Right renal pelvis (tissue), 4 donors: ENCODE results near the gene TP73. TPM values are rescaled to one million over a fixed set of nuclear protein-coding genes. Genes with fewer than 3 reads are reported as not detected.

ENCODE experiments used
- DNase-seq, 4 donors: peaks; one replicate each; pipeline ENCODE4 v3.0.0-alpha.2; 2013; ENCODE audit warnings: low read depth in 4 of 4, low spot score in 3 of 4, missing footprints in 1 of 4
- polyA plus RNA-seq, 4 donors: library from polyadenylated mRNA; unstranded; fragments of 120-200 nt; gene quantifications; one replicate each; pipeline ENCODE4 v1.2.1, GENCODE V29; 2013; ENCODE audit not compliant: insufficient read length in 4 of 4

The TP73 gene
- polyA plus RNA-seq, 4 donors, result 0.55 to 0.70 (median 0.62) TPM

DNA sequence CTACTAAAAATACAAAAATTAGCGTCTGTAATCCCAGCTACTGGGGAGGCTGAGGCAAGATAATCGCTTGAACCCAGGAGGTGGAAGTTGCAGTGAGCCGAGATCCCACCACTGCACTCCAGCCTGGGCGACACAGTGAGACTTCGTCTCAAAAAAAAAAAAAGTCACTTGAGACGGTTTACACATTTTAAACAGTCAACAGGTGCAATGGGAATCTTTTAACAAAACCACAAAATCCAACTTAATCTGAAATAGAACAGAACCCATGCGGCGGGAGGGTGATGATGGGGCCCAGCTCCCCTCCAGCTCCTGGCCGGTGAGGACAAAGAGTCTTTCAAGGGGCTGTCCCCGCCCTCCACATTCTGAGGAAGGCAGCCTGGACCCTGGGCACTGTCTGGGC, 48.3 kb downstream of the TP73 start:
- no peak for DNase-seq

DNA sequence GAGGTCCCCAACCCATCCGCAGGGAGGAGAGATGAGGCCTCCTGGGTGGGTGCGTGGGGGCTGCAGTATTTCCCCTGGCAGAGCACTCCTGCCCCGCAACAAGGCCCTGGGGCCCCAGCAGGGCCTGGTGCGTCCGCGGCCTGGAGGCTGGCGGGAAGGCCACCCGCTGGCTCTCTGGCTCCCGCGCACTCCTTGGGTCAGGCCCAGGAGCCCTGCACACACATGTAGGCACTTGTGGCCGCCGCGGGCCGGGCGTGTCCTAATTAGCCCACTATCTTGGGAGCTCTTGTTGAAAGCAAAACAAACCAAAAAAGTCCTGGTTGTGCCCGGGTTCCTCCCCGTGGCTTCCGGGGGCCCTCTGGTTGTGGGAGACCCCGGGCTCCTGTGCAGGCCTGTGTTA, 50.2 kb downstream of the TP73 start:
- no peak for DNase-seq

DNA sequence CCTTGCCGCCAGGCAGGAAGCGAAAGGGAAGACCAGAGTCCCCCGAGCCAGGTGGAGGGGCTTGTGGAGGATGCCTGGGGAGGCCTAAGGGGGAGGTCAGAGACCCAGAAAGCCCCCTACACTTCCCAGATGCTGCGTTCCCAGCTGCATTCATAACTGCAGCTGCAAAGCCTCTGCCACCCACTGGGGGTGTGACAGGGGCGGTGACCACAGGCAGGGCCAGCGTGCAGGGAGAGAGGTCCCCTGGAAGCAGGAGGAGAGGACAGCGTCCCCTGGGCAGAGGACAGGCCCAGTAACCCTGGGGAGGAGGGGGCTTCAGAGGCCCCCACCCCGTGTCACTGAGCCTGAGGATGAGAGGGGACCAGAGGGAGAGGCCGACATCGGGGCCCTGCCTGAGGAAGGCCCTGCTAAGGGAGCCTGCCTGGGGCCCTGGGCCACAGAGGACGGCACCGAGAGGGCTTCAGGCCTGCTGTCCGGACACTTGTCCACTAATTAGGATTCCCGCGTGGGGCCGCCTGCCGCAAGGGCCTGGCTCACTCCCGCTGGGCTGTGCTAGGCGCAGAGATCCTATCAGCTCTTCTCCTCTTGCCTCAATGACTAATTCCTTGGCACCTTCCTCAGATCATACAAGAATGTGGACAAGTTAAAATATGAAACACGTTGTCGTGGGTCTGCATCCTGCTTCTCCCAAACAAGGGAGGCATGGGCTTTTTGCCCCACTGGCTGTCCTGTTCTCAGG, 50.8 kb downstream of the TP73 start:
- no peak for DNase-seq

DNA sequence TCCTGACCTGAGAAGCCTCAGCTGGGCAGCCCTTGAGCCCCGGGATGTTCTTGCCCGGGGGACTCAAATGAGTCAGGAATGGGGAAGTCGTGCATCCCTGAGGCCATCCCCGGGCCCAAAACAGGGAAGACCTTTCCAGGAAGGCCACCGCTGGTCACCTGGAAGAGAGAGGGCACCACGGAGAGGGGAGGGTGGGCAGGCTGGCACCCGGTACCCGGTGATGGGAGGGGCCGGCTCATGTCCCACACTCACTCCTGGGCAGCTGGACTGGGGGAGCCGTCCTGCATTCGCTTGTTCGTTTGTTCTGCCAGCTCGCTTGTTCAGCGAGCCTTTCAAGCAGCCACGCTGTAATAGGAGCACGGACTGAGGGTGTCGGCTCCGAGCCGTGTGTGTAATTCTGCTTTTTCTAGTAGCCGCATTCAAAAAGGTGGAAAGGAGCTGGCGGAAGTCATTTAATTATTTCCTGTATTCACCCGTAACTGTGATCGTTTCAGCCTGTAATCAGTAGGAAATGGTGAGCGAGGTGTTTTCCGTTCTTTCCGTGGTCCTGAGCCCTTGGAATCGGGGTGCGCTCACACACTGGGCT, 51.6 kb downstream of the TP73 start:
- no peak for DNase-seq

DNA sequence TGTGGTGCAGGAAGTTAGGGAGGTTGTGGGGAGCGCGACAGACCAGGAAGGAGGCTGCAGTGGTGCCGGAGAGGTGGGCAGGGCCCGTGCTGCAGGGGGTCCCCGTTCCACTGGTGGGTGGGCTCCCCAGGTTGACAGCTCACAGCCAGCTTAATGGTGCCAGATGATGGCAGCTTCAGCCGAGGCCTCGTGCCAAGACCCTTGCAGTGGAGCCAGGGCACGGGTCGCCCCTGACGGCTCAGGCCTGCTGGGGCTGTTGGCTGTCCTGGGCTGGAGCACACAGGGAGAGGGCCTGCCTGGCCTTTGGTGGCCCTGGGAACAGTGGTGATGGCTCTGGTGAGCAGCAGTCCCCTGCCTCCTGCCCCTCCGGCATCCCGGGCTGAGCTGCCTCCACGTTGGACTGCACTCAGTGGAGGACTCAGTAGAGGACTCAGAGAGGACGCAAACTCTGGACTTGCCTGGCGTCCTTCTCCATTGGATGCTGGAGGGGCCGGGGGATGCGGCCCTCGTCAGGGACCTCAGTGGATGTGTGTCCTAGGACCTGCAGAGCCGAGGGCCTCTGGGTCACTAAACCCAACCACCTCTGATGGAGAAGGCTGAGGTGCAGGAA, 53.1 kb downstream of the TP73 start:
- no peak for DNase-seq

DNA sequence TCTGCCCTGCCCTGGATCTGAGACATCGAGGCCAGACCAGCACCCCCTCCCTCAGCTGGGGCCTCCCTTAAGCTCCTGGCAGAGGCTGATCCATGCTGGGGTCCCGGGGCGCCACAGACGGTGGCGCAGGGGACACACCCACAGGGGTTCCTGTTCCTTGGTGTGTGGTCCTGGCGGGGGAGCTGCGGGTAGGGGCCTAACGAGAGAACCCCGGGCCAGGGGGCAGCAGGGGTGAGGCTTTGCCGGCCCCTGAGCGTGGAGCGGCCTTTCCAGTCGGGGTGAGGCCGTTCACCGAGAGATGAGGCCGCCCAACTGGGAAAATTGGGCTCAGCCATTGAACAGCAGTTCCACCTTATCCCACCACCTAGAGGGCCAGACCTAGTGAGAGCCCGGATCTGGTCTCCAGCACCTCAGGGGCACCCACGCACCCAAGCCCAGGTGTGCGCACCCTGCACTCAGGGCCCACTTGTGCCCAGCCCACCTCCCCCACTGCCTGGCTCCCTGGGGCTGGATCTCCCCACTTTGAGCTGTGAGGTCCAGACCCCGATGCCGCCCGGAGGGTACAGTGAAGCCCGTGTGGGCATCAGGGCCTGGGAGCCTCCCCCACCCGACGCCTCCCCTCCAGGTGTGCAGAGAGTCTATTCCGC, 54.5 kb downstream of the TP73 start:
- DNase-seq, result no peak

DNA sequence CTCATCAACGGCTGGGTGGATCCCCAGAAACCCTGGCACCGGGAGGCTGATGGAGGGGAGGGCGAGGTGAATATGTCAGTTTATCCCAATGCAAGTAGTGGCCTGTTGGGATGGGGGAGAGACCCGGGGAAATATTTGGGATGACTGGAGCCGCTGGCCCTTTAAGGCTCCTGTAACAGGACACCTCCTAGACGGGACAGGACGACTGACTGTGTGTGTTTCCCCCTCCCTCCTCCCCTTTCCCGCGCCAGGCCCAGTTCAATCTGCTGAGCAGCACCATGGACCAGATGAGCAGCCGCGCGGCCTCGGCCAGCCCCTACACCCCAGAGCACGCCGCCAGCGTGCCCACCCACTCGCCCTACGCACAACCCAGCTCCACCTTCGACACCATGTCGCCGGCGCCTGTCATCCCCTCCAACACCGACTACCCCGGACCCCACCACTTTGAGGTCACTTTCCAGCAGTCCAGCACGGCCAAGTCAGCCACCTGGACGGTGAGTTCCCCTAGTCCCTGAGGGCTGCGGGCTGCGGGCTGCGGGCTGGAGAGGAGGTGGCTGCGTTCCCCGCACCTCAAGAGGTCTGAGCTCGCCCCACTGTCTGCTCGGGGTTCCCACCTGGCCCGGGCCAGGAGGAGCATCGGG, 55.1 kb downstream of the TP73 start:
- no peak for DNase-seq

DNA sequence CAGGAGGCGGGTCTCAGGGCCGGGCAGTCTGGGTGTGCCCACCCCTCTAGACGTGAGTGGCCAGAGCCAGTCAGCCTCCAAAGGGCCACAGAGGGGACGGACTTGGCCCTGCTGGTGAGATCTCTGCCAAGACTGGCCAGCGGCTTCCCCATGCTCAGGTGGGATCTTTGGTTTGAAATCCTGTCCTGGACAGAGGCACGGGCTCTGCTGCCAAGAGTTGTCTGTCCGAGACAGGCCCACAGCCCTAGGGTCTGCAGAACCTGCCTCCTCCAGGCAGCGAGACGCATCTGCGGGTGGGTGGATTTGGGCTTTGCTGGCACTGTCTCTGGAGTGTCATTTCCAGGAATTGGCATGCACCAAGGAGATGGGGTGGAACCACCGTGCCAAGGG, 55.6 kb downstream of the TP73 start:
- DNase-seq, result no peak

DNA sequence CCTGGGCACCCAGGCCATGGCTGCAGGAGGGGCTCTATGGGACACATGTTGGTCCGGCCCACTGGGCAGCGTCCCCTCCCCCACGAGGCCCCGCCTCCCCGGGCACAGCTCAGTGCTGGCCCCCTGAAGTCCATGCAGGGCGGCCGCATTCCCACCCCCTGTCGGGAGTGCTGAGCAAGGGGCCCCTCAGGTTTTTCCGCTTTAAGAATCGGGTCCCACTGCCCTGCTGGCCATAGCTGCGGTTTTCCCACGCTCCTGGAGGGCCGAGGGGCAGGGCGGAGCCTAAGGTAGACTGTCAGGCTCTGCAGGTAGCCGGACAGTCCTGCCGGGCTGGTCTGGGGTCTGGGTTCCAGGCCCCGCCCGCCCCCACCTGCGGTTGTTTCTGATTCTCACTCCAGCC, 56.5 kb downstream of the TP73 start:
- DNase-seq, result no peak

DNA sequence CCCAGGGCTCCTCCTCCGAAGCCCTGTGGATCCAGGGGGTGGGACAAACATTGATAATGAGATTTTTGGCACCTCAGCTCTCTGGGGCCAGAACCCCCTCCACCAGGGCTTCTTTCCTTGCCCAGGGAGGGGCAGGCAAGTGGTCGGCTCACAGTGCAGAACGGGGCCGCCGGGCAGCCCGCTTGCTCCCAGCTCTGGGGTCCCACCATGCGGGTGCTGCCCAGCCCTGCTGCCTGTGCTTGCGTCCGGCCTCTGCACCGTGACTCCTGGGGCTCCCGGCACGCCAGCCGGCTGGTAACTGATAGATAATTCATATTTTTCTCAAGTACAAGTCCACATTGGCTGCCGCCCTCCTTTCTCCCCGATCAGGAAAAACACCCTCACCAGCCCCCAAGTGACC, 57.9 kb downstream of the TP73 start:
- DNase-seq, result no peak

DNA sequence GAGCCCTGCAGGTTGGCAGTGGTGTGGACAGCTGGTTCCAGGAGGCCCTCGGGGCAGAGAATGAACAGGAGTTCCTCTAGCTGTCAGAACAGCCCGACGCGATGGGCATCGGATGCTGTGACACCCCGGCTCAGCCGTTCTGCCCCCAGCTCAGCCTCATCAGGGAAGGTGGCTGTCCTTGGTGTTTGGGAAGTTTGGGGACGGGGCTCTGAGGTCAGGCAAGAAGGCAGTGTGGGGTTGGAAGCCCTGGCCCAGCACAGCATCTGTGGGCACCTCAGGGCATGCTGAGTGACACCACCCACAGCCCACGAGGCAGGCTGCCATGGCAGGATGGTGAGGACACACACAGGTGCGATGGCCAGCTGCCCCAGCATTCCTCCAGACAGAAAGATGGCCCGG, 59.1 kb downstream of the TP73 start:
- no peak for DNase-seq

DNA sequence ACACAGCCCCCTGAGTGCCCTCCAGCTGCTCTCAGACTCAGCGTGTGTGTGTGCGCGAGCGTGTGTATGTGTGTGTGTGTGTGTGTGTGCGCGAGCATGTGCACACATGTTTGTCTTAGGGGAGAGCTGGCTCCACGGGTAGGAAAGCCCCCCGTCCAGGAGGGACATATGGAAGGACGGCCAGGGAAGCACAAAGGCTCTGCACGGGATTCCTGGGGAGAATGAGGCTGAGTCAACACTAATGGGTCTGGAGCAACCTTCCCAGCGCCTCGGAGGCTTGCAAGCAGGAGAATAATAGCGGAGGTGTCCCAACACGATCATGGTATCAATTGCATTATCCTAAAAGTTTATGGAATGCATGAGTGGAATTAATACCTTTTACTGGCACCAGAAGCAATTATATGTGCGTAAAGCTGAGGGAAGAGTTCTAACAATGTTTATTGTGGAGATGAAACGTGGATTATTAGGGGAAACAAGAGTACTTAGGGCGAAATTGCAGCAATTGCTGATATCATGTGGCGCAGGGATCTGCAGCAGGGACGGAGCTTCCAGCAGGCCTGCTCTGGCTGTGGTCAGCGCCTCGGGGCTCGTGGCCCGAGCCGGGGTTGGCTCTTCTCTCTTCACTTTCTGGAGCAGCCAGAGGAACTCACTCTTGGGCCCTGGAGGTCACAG, 59.6 kb downstream of the TP73 start:
- DNase-seq, result no peak

DNA sequence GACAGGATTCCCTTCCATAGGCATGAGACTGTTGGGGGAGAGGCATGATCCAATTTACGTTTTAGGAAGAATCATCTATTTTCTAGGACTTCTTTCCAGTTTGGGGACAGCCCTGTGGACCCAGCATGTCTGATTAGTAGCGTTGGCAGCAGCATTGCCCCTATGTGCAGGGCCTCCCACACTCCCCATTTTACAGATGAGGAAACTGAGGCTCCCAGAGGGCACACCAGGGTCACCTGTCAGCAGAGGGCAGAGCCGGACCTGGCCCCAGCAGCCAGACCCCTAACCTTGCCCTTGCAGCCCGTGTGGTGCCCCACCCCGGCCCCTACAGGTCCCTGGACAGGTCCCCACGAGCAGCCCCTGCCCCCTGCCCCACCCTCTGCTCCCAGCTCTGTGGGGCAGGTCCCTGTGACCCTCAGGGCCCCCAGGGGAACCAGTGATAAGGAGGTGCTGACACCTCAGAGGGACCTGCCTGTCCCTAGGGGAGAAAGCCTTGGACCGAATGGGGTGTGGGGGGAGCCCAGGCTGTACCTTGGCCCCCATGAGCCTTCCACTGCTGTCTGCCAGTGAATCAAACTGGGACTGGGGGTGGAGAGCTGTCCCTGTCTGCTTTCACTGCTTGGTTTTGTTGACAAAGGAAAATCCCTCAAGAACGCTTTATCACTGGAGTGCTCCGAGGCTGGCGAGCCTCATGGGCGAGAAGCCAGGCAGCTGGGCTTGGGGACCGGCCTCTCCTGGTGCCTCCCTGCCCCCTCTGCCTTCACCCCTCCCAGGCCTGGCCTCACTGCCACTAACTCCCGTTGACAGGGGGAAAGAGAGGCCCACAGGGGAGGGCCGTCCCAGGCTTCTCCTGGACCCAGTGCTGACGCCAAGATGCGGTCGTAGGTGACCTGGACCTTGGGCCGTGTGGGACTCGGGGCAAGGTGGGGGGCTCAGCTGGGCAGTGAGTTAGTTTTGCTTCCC, 60.5 kb downstream of the TP73 start:
- DNase-seq, result no peak

DNA sequence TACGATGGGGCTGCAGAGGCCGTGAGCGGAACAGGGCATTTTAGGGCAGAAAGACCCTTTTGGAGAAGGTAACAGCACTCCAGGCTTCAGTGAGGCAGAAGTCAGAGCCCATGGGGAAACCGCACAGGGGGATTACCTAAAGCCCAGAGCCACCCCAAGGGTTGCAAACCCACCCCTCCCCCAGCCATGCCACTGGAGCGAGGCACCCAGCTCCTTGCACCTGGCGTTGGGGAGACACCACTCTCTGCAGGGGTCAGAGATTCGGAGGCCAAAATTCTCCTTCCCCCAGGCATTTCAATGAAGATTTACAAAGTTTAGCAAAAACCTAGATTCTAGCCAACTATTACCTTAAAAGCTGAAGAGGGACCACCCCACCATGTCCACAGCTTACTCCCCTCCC, 61.5 kb downstream of the TP73 start:
- DNase-seq, result no peak

DNA sequence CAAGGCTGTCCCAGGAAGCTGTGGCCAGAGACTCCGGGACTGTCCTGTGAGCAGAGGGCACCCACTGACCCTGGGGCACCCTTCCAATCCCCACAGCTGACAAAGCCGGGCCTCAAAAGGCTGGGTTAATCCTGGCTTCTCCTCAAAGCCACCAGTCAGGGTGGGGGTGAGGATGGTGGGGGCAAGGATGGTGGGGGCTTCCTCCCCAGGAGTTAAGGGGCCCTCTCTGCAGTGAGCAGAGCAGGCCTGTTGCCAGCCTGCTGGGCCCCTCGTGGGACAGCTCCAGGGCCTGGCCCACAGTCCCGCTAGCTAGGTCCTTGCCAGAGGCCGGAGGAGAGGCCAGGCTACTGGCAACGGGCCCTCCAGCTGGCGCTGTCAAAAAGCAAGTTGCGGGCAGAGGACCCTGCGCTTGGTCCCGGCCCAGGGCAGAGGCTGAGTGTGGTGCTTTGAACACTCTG, 62.0 kb downstream of the TP73 start:
- DNase-seq, result no peak

DNA sequence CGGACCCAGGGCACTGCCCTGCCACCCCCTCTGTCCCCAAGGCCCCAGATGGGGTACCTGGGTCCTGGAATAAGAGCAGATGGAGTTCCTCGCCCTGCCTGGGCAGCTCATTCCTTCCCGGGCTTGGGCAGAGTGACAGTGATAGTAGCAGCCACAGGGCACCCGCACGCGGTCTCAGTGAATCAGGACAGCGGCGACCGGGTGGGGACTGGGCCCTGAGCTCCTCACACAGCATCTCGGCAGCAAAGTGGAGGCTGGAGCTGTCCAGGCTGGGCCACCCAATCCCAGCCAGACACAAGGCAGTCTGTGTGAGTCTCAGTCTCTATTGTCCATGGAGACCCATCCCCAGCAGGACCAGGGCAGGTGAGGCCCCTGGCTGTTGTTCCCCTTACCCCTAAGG, 62.5 kb downstream of the TP73 start:
- no peak for DNase-seq

DNA sequence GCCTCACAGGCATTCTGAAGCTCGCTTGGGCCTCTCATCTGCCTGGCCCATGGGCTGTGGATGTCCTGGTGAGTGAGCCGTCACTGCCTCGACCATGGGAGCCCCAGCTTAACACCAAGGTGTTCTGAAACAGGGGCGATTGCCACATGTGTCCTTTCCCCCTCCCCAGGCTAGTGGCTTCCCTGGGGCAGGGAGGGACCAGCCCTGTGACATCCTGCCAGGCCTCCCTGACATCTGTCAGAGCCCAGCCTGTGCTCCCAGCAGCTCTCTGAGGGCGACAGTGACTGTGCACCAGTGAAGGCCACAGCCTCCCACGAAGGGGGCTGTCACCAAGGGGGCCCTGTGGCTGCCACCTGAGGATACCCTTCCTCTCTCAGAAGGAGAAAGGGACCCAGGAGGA, 64.0 kb downstream of the TP73 start:
- no peak for DNase-seq

DNA sequence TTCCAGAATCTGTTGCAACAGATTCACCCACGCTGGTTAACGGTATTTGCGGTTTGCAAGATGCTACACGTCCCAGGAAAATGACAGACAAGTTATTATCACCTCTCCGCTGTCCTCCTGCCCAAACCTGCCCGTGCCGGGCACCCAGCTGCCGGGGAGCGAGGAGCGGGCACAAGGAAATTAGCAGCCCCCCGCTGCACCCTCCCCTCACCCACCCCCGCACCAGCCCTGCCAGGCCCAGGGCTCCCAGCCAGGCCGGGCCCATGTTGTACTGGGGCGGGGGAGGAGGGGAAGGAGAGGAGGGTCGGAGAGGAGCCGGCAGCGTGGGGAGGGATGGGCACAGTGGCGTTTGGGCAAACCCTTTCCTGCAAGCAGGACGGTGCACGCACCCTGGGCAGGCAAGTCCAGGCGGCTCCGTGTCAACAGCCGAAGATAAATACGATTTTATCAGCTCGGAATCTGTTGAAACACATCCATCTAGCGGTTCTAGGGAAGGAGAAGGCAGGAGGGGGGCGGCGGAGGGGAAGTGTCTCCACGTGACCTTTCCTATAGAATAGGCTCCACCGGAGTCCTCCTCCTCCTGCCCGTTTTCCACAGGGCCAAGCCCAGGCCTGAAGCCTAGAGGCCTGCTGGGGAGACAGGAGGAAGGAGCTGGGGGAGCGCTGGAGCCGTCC, 64.9 kb downstream of the TP73 start:
- no peak for DNase-seq
